ENCODE results near the gene HMG20A. TPM values are rescaled to one million over a fixed set of nuclear protein-coding genes. Genes with fewer than 3 reads are reported as not detected.

HMG20A gene
- total and polyA plus RNA-seq, 10 of the 15 experiments (the other 5 are each of a cell fraction or from before 2014, with no cell fraction given) = 30.0 to 98.7 (median 46.8) TPM

DNA sequence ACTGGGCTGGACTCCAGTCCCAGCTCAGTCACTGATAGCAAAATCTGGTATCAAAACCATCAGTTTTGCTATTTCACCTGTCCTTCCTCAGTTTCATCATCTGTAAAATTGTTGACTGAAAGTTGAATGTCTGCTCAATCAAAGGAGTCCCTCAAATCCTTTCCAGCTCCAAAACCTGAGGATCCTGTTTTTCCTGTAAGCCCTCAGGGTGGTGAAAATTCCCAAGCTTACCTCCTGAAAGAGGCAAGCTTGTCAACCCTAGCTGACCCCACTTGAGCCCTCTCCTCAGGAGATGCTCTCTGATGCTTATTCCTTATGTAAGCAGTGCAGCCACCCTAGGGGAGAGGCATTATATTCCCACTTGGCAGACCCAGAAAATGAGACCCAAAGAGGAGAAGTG lies 82.6 kb downstream of the HMG20A start:
- intact Hi-C loops (cut with micrococcal nuclease; ENCODE audit: unreplicated experiment) = no loop called here
- BruUV-seq (replicated peaks) = no TSS peak
- Histone ChIP-seq H3K4me1 (ENCODE audit: control insufficient read depth, insufficient read depth, low read length) (peaks cover 13% of the 10 kb centered on the region), H3K27me3 (replicated peaks in 1 of 2; ENCODE audit: control insufficient read depth in 2 of 2, insufficient read depth in 2 of 2, low read length in 1 of 2) (no peaks in the 10 kb centered on the region), H3K79me2 (ENCODE audit: control insufficient read depth, insufficient read depth, low read length) (no peaks in the 10 kb centered on the region), H3K36me3 (ENCODE audit: control insufficient read depth in 2 of 2, insufficient read depth in 2 of 2, low read length in 1 of 2) (no peaks in the 10 kb centered on the region), H3K9ac (ENCODE audit: control insufficient read depth, insufficient read depth, low read length) (no peak overlapping the region), H4K20me1 (ENCODE audit: control insufficient read depth, insufficient read depth) (no peaks in the 10 kb centered on the region), H3K27ac (ENCODE audit: control insufficient read depth, insufficient read depth) (no peak overlapping the region), H2AFZ (ENCODE audit: control insufficient read depth, low read depth, low read length) (no peak overlapping the region), H3K9me3 (replicated peaks; ENCODE audit: control insufficient read depth, insufficient read depth, low read length) (no peaks in the 10 kb centered on the region), H3K4me3 (no peak overlapping the region), H3K4me2 (ENCODE audit: control insufficient read depth, insufficient read depth) (no peak overlapping the region)
- in situ Hi-C loops (cut with MboI) = no loop called here
- FAIRE-seq (no peak), ATAC-seq (no peak), DNase-seq (ENCODE audit: low read depth, low spot score) (no peak)
- CTCF ChIA-PET = interaction anchor here (1.4 to 3.7 kb wide), 4 partner anchors 10 to 529 kb away, joined by 3 to 16 read pairs (median 6); no protein-coding TSS in a partner anchor
- SMC1A ChIA-PET (ENCODE audit: uncharacterized antibody, unreplicated experiment) = interaction anchor here (1.2 to 2.0 kb wide), 3 partner anchors 314 to 320 kb away, joined by 4 to 5 read pairs (median 4); no protein-coding TSS in a partner anchor
- POLR2A ChIA-PET = interaction anchor here (1.1 kb wide), 1 partner anchor 316 kb away, joined by 3 read pairs; no protein-coding TSS in a partner anchor
- RAD21 ChIA-PET (ENCODE audit: unreplicated experiment) = interaction anchor here (1.6 to 2.5 kb wide), 4 partner anchors 40 to 383 kb away, joined by 3 to 9 read pairs (median 6); no protein-coding TSS in a partner anchor
- TF ChIP-seq RUNX3 (IDR thresholded peaks at IDR 0.05; ENCODE audit: low read length) = no peak
- no peak for TF ChIP-seq STAT1 (conservative IDR thresholded peaks at IDR 0.05)
- TF ChIP-seq, protein P1, sequence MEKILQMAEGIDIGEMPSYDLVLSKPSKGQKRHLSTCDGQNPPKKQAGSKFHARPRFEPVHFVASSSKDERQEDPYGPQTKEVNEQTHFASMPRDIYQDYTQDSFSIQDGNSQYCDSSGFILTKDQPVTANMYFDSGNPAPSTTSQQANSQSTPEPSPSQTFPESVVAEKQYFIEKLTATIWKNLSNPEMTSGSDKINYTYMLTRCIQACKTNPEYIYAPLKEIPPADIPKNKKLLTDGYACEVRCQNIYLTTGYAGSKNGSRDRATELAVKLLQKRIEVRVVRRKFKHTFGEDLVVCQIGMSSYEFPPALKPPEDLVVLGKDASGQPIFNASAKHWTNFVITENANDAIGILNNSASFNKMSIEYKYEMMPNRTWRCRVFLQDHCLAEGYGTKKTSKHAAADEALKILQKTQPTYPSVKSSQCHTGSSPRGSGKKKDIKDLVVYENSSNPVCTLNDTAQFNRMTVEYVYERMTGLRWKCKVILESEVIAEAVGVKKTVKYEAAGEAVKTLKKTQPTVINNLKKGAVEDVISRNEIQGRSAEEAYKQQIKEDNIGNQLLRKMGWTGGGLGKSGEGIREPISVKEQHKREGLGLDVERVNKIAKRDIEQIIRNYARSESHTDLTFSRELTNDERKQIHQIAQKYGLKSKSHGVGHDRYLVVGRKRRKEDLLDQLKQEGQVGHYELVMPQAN (conservative IDR thresholded peaks at IDR 0.05) = no peak

DNA sequence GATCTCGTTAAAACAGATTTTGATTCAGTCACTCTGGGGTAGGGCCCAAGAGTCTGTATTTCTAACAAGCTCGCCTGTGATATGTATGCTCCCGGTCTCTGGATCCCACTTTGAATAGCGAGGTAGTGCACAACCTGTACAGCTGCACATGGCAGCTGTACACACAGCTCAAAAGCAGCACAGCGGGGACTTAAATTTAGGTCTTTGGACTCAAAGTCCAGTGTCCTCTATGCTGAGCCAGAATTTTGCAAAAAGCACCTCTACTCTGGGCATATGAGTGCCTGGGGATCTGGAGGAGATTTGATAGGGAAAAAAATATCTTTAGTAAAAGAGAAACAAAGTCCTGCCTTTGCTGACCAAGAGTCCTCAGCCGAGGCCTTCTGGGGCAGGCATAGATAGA lies 83.1 kb downstream of the HMG20A start:
- WGBS (ENCODE audit: insufficient coverage, insufficient replicate concordance, low lambda C conversion rate, missing lambda C conversion rate) = 87% methylated on average over 6 of the region's 6 CpGs
- Histone ChIP-seq H3K9ac (ENCODE audit: control insufficient read depth, insufficient read depth, low read length) (no peak overlapping the region), H3K4me2 (ENCODE audit: control insufficient read depth, insufficient read depth) (no peak overlapping the region), H3K36me3 (ENCODE audit: control insufficient read depth in 2 of 2, insufficient read depth in 2 of 2, low read length in 1 of 2) (no peaks in the 10 kb centered on the region), H3K9me3 (replicated peaks; ENCODE audit: control insufficient read depth, insufficient read depth, low read length) (no peaks in the 10 kb centered on the region), H2AFZ (ENCODE audit: control insufficient read depth, low read depth, low read length) (no peak overlapping the region), H3K4me3 (no peak overlapping the region), H3K79me2 (ENCODE audit: control insufficient read depth, insufficient read depth, low read length) (no peaks in the 10 kb centered on the region), H3K4me1 (ENCODE audit: control insufficient read depth, insufficient read depth, low read length) (peaks cover 18% of the 10 kb centered on the region), H3K27me3 (replicated peaks in 1 of 2; ENCODE audit: control insufficient read depth in 2 of 2, insufficient read depth in 2 of 2, low read length in 1 of 2) (no peaks in the 10 kb centered on the region), H3K27ac (ENCODE audit: control insufficient read depth, insufficient read depth) (no peak overlapping the region), H4K20me1 (ENCODE audit: control insufficient read depth, insufficient read depth) (no peaks in the 10 kb centered on the region)
- RAD21 ChIA-PET (ENCODE audit: unreplicated experiment) = interaction anchor here (1.6 to 2.5 kb wide), 3 partner anchors 39 to 384 kb away, joined by 3 to 9 read pairs (median 8); no protein-coding TSS in a partner anchor
- ATAC-seq (no peak), DNase-seq (ENCODE audit: low read depth, low spot score) (no peak), FAIRE-seq (no peak)
- TF ChIP-seq ZNF384 (IDR thresholded peaks at IDR 0.05; ENCODE audit: borderline replicate concordance, low read depth, low read length) (no peak), NFYB (IDR thresholded peaks at IDR 0.05; ENCODE audit: insufficient read depth, low read depth, low read length) (no peak), MYC (IDR thresholded peaks at IDR 0.05; ENCODE audit: insufficient read depth, insufficient read length, insufficient replicate concordance, low read length, severe bottlenecking) (no peak), BHLHE40 (IDR thresholded peaks at IDR 0.05; ENCODE audit: borderline replicate concordance in 1 of 2, low read depth in 2 of 2, low read length in 1 of 2) (no peak), NFXL1 (IDR thresholded peaks at IDR 0.05; ENCODE audit: borderline replicate concordance) (no peak), MYB (IDR thresholded peaks at IDR 0.05; ENCODE audit: borderline replicate concordance, low read depth, low read length) (no peak), SMC3 (IDR thresholded peaks at IDR 0.05; ENCODE audit: borderline replicate concordance, low read length) (no peak), TAF1 (IDR thresholded peaks at IDR 0.05; ENCODE audit: borderline replicate concordance, low read depth, low read length) (no peak), ZNF274 (IDR thresholded peaks at IDR 0.05; ENCODE audit: insufficient read depth, insufficient read length) (no peak), IKZF2 (IDR thresholded peaks at IDR 0.05) (no peak), HDAC6 (IDR thresholded peaks at IDR 0.05; ENCODE audit: unreplicated experiment) (no peak), TCF12 (IDR thresholded peaks at IDR 0.05; ENCODE audit: low read depth, low read length) (no peak), BCL11A (IDR thresholded peaks at IDR 0.05; ENCODE audit: low read depth, low read length) (no peak), IKZF1 (conservative IDR thresholded peaks at IDR 0.05) (no peak), ZSCAN29 (IDR thresholded peaks at IDR 0.05) (no peak)
- POLR2A ChIA-PET = no interaction called here
- CTCF ChIA-PET = interaction anchor here (1.4 to 3.7 kb wide), 4 partner anchors 11 to 529 kb away, joined by 3 to 16 read pairs (median 6); no protein-coding TSS in a partner anchor
- in situ Hi-C loops (cut with MboI) (no loop called here), intact Hi-C loops (cut with micrococcal nuclease; ENCODE audit: unreplicated experiment) (no loop called here)
- SMC1A ChIA-PET (ENCODE audit: uncharacterized antibody, unreplicated experiment) = interaction anchor here (0.7 to 2.0 kb wide), 4 partner anchors 82 to 385 kb away, joined by 3 to 6 read pairs (median 4); no protein-coding TSS in a partner anchor
- no TSS peak for BruUV-seq (replicated peaks)
